SK-N-SH (cell line): ENCODE measurements around the gene SOX9.

Source experiments
- EZH2phosphoT487 ChIP-seq: fragments of 200-600 bp; sonication (generic); IDR thresholded peaks from 2 replicates; pipeline ENCODE4 v1.6.1; 2017; ENCODE audit warnings: low read depth, mixed run types, mild to moderate bottlenecking, antibody characterized with exemption, moderate library complexity, borderline replicate concordance
- TAF1 ChIP-seq: IDR thresholded peaks from 2 replicates; pipeline ENCODE4 v1.6.1; 2012; ENCODE audit warnings: low read depth, mild to moderate bottlenecking, low read length, moderate library complexity, borderline replicate concordance
- USF2 ChIP-seq: fragments of 150-350 bp; IDR thresholded peaks from 2 replicates; pipeline ENCODE4 v1.6.1; 2017; ENCODE audit warnings: antibody characterized with exemption, low read length, low read depth, borderline replicate concordance

GRCh38 chr17:72093707-72094106, 27.1 kb upstream of the SOX9 start:
- TF ChIP-seq TAF1 (no peak), EZH2phosphoT487 (no peak), USF2 (no peak)
